GM10266 (cell line): ENCODE results near the gene SPACA9.

ENCODE experiments used
- DNase-seq: peaks from one replicate; pipeline ENCODE4 v3.0.0; 2012; ENCODE audit errors: extremely low spot score
- TF ChIP-seq, protein P1 (sequence below): IDR thresholded peaks from 2 replicates; pipeline ENCODE4 v1.5.1; 2012; ENCODE audit warnings: mild to moderate bottlenecking, low read depth; ENCODE audit not compliant: control insufficient read depth, insufficient read depth; ENCODE audit errors: missing control alignments

Gene SPACA9

DNA sequence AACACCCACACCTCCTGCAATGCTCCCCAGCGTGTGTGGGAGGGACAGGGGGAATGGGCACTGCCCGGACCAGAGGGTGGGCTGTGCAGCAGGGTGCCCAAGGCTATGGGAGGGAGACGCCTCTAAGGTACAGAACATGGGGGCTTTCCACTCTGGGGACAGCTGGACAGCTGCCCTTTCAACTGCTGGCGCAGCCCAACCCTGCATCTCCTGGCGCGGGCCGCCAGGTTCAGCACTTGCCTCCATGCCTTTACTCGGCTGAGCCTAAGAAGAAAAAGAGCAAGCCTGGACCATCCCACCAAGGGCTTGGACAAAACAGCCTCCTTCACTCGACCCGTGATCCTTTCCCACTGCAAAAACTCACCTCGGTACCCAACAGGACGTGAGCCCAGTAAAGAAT lies 15.6 kb upstream of the SPACA9 start:
- TF ChIP-seq, protein P1, sequence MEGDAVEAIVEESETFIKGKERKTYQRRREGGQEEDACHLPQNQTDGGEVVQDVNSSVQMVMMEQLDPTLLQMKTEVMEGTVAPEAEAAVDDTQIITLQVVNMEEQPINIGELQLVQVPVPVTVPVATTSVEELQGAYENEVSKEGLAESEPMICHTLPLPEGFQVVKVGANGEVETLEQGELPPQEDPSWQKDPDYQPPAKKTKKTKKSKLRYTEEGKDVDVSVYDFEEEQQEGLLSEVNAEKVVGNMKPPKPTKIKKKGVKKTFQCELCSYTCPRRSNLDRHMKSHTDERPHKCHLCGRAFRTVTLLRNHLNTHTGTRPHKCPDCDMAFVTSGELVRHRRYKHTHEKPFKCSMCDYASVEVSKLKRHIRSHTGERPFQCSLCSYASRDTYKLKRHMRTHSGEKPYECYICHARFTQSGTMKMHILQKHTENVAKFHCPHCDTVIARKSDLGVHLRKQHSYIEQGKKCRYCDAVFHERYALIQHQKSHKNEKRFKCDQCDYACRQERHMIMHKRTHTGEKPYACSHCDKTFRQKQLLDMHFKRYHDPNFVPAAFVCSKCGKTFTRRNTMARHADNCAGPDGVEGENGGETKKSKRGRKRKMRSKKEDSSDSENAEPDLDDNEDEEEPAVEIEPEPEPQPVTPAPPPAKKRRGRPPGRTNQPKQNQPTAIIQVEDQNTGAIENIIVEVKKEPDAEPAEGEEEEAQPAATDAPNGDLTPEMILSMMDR: no peak
- DNase-seq: no peak

DNA sequence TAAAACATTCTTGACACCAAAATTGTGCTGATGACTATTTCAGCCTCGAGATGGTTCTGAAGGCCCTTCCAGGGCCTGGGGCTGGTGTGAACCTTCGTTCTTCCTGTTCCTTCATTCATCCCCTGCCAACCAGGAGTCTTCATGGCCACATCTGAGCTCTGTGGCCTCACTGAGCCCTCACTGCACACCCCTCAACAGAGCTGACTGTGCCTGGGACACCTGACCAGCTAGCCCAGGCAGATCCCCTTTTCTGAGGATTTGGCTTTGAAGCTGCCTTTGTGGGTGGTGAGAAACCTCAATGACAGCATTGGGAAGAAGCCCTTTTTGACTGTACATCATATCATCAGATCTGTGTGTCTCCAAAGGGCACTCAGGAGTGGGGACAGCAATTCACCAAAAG lies 14.4 kb upstream of the SPACA9 start:
- TF ChIP-seq, protein P1: no peak
- no peak for DNase-seq

DNA sequence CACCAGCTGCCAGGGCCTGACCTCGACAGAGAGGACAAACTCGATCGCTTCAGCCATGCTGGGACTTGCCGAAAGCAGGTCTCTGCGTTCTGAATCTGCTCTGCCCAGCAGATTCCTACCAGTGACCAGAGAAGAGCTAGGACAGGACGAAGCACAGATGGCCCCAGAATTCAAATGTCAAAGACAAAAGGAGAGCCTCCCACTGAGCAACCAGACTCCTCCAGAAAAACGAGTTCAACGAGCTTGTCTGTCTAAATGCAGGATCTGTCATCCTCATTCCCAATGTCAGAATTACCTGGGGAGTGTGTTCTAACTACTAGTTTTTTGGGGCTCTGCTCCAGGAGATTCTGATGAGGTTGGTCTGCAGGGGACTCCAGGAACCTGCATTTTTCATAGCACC lies 14.0 kb upstream of the SPACA9 start:
- TF ChIP-seq, protein P1: no peak

DNA sequence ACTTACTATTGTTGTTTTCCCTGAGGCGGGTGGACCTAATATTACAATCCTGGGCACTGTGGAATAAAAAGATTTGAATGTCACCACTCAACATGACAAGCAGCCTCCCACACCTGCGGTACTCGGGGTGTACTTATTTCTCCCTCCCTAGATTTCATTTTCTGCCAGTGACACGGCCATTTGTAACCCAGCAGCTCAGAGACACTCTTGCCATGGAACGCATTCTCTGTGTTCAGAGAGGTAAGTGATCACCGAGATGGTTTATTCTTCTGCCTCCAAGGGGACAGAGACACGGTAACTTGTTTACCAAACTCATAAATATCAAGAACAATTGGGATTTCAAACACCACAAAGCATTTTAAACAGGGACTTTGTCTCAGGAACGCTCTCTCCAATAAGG lies 11.8 kb upstream of the SPACA9 start:
- TF ChIP-seq, protein P1: no peak

More for the DNA sequence above, 14.0 kb upstream of the SPACA9 start:
- DNase-seq: no peak

DNA sequence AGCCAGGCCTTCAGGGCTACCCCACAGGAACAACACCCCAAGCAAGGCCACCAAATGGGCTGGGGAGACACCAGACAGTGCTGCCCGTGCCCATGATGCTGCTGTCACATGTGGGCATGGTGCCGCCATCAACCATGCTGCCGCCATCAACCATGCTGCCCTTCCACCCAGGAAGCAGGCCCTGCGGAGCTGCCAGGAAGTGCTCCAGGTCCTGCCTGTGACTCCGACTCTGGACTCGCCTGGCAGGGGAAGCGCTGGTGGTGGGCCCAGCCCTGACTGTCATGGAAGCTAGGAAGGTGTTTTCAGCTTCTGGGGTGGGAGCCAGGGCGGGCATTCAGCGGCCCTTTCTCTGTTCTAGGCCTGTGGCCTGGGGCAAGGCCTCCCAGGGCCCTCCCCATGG lies 9.4 kb upstream of the SPACA9 start:
- DNase-seq: no peak

More for the DNA sequence above, 11.8 kb upstream of the SPACA9 start:
- DNase-seq: no peak

DNA sequence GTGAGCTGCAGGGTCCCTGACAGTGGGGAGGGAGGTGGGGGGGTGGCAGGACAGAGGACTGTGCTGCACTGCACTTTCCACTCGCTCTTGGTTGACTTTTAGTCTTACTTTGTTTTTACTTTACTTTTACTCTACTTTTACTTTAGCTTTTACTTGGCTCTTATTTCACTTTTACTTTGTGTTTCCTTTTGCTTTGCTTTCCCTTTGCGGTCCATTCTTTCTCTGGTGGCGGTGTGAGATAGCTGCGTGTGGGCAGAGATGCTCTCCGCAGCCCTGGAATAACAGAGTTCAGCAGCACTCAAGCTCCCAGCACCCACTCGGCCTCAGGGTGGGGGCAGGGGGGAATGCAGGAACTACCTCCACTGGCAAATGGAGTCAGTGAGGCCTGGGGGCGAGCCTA lies 5.3 kb upstream of the SPACA9 start:
- TF ChIP-seq, protein P1: no peak

More for the DNA sequence above, 9.4 kb upstream of the SPACA9 start:
- TF ChIP-seq, protein P1: no peak

DNA sequence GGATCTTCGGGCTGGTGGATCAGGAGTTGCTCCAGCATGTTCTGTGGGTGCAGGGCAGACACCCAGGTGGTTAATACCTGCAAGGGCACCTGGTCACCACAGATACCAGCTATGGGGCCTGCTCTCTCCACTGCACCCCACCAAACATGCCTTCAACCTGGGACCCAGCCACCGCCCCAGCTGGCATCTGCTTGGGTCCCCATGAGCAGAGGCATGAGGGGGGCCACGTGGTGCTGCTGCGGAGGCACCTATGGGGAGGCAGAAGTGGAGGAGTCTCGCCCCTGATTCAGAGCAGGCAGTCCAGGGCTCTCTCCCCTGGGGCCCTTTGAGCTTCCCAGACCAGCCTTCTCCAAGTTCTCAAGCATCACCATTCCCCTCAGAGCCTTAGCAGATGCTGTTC lies 3.5 kb upstream of the SPACA9 start:
- DNase-seq: no peak
- TF ChIP-seq, protein P1: no peak

More for the DNA sequence above, 5.3 kb upstream of the SPACA9 start:
- DNase-seq: no peak
